ENCODE results near the gene GLI3.

- TF ChIP-seq CTCF (IDR thresholded peaks at IDR 0.05) (no peak), POLR2A (IDR thresholded peaks at IDR 0.05) (no peak)
Observed at GRCh38 chr7:41984888-41985287, 252.1 kb downstream of the GLI3 start.
